Stimulated activated CD4-positive, alpha-beta T cell treated with anti-CD3 and anti-CD28 coated beads, Interleukin-15, amount 100 ng/mL, for 1 hour (primary cell): Measurements from ENCODE around the gene KRT80.

Source experiments
- DNase-seq, 2 donors: peaks; one replicate each; pipeline ENCODE4 v3.0.0-alpha.2; 2020; ENCODE audit warnings: low read depth in 1 of 2, low spot score in 1 of 2

The KRT80 gene

DNA sequence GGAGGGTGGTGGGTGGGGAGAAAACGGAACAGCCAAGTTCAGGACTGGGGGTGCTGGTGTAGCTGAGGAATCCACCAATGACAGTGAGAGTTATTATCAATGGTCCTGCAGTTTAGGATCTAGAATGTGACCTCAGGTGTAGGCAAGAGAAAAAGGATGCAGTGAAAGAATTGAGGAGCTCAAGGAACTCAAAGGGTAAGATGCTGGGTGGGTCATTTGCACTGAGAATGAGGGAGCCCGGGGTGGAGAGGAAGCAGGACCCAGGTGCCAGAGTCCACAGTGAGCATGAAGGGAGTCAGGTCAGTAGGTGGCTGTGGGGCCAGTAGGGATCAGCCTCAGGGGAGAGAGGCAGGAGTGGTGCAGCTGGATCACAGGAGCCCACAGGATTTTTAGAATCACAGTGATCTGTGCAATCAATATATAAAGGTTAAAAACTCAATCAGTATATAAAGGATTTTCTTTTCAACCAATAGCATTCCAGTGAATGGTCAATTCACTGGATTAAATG is 38.1 kb upstream of the KRT80 start:
- no peak for DNase-seq

DNA sequence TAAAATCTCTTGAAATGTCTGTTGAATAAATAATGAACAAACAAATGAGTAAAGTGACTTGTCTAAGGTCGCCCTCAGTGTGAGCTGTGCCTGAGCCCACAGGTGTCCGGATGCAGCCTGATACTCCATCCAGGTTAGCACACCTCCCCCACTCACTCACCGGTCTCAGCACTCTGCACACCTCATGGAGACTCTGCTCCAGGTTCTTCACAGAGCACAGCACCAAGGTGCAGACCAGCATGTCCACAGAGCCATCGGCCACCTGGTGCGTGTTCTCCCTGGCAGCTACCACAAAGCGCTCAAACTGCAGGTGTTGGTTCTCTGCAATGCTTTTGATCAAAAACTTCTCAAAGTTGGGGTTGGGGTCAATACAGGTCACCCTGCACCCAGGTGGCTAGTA is 37.1 kb upstream of the KRT80 start:
- no peak for DNase-seq

GRCh38 chr12:52228366-52228765 is 36.6 kb upstream of the KRT80 start:
- DNase-seq: no peak

DNA sequence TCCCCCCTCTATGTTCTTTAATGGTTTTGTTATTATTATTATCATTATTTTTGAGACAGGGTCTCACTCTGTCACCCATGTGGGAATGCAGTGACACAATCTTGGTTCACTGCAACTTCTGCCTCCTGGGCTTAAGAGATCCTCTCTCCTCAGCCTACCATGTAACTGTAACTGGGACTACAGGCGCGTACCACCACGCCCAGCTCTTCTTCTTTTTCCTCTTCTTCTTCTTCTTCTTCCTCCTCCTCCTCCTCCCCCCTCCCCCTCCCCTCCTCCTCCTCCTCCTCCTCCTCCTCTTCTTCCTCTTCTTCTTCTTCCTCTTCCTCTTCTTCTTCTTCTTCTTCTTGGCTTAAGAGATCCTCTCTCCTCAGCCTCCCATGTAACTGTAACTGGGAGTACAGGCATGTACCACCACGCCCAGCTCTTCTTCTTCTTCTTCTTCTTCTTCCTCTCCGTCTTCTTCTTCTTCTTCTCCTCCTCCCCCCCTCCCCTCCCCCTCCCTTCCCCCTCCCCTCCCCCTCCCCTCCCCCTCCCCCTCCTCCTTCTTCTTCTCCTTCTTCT is 35.9 kb upstream of the KRT80 start:
- no peak for DNase-seq

DNA sequence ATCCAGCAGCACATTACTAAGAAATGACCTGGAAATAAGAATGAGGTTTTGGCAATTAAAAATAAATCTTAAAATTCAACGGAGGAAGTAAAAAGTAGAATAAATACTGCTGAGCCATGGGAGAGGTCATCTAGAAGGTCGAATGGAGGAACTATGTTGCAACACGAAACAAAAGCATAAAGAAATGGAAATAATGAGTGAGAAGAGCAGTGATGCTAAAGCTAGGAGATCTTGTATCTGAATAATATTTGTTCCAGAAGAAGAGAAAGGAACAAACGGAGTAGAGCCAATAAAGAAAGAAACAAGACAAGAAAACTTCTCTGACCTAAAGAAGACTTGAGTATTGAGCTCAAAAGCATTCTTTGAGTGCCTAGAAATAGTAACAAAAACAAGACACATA is 34.6 kb upstream of the KRT80 start:
- DNase-seq: no peak

DNA sequence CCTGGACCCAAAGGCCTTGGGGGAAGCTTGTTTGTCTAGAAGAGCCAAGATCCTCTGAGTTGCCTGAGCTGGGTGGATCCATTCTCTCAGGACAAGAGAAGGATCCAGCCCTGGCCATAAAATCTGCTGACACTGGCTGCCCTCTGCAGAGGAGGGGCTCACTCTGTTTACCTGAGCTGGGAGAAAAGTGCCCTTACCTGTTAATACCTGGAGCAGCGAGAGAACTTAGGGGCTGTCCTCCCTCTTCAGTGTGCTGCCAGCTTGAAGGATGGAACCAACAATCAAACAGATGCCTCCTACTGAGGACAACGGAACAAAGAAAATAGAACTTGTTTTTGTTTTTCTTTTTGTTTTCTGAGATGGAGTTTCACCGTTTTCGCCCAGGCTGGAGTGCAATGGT is 33.9 kb upstream of the KRT80 start:
- DNase-seq: no peak

- no peak for DNase-seq
Measured at GRCh38 chr12:52224151-52224550, 32.3 kb upstream of the KRT80 start.

- no peak for DNase-seq
Measured at GRCh38 chr12:52223406-52224039, 31.7 kb upstream of the KRT80 start.

- DNase-seq: no peak
Measured at GRCh38 chr12:52222692-52223091, 30.9 kb upstream of the KRT80 start.

DNA sequence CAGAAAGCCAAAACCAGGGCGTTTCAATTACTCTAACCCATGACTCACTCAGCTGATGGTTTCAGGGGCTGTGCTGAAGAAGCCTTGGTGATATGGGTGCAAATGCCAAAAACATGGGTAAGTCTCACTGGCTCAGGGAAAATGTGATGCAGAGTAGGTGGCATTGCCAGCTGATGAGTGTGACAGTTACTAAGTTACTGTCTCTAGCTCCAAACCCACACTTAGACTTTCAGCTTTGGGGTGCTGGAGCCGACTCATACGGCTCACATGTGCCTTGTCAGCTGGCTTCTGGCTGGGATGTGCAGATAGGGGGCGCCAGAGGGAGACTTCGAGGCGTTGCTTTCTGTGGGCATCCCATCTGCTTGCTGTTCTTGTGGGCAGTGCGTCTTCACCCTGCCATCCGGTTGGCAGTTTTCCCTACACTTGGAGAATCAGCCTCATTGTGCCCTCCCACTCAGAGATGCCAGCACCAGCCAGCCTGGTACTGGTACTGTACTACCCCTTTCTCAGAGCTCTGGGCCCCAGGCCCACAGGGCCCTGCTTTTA is 30.2 kb upstream of the KRT80 start:
- peak in 1 of 2 donors; percentile 45 for DNase-seq

GRCh38 chr12:52221070-52221781 is 29.4 kb upstream of the KRT80 start:
- no peak for DNase-seq

GRCh38 chr12:52220477-52220876 is 28.7 kb upstream of the KRT80 start:
- no peak for DNase-seq

GRCh38 chr12:52218001-52218400 is 26.2 kb upstream of the KRT80 start:
- DNase-seq: no peak

DNA sequence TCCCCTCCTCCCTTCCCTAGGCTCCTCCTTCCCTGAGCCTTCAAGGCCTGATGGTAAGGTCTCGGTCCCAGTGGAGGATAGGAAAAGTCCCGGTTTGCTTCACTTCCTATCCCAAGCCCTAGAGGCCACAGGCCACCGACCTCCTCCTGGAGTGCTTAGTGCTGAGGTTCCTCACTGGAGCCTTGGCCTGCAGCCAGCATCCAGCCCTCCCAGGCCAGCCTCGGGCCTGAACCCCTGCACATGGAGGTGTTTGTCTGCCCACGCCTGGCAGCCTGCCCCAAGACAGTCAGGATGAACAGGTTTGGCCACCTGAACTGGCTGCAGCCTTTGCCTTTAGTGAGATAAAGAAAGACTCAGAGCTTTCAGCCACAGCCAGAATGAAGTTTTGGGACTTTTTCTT is 25.4 kb upstream of the KRT80 start:
- DNase-seq: no peak

GRCh38 chr12:52216807-52217206 is 25.0 kb upstream of the KRT80 start:
- DNase-seq: no peak

DNA sequence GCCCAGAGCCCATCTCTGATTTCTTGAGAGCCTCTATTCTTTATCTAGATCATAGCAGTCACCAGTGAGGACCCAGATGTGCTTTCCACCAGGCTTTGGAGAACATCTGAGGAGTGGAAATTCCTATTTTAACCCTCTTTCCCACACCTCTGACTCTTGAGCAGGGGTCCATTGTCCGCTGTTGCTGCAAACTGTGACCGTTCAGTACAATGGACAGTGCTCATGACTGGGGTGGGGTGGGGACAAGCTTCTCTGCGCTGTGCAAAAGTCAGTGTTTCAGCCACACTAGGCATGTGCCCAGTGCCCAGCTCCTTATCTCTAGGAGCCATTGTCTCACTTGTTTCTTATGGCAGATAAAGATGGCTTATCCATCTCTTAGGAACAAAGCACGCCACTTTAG is 24.3 kb upstream of the KRT80 start:
- no peak for DNase-seq

GRCh38 chr12:52215587-52216031 is 23.8 kb upstream of the KRT80 start:
- no peak for DNase-seq

- DNase-seq: no peak
Measured at GRCh38 chr12:52214421-52214802, 22.6 kb upstream of the KRT80 start.

GRCh38 chr12:52213564-52214420 is 22.0 kb upstream of the KRT80 start:
- peak in 1 of 2 donors; percentile 30 for DNase-seq

- DNase-seq: no peak
Measured at GRCh38 chr12:52212701-52213563, 21.1 kb upstream of the KRT80 start.
